Measurements from ENCODE around the gene CNNM2.

Gene CNNM2

GRCh38 chr10:103083266-103083976, 165.3 kb downstream of the CNNM2 start:
- no peaks in the 10 kb centered on the region for H3K27me3 ChIP-seq (ENCODE audit: insufficient read depth, poor library complexity, severe bottlenecking)
- H3K27ac ChIP-seq (replicated peaks): no peak overlapping the region
- no peak for DNase-seq (ENCODE audit: low read depth in 1 of 2, low spot score in 1 of 2)
- H3K4me3 ChIP-seq (replicated peaks; ENCODE audit: insufficient read depth, low read length): no peak overlapping the region
- no peak for TF ChIP-seq REST (IDR thresholded peaks at IDR 0.05; ENCODE audit: insufficient replicate concordance, low read depth)
- TF ChIP-seq, protein P1, sequence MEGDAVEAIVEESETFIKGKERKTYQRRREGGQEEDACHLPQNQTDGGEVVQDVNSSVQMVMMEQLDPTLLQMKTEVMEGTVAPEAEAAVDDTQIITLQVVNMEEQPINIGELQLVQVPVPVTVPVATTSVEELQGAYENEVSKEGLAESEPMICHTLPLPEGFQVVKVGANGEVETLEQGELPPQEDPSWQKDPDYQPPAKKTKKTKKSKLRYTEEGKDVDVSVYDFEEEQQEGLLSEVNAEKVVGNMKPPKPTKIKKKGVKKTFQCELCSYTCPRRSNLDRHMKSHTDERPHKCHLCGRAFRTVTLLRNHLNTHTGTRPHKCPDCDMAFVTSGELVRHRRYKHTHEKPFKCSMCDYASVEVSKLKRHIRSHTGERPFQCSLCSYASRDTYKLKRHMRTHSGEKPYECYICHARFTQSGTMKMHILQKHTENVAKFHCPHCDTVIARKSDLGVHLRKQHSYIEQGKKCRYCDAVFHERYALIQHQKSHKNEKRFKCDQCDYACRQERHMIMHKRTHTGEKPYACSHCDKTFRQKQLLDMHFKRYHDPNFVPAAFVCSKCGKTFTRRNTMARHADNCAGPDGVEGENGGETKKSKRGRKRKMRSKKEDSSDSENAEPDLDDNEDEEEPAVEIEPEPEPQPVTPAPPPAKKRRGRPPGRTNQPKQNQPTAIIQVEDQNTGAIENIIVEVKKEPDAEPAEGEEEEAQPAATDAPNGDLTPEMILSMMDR (IDR thresholded peaks at IDR 0.05; ENCODE audit: insufficient read depth, low read length): no peak
- TF ChIP-seq POLR2AphosphoS5 (IDR thresholded peaks at IDR 0.05; ENCODE audit: low read depth): no peak; the same call in 1 of the 2 replicates
- no peak for TF ChIP-seq GABPA (IDR thresholded peaks at IDR 0.05; ENCODE audit: low read depth)
- TF ChIP-seq SPI1 (IDR thresholded peaks at IDR 0.05; ENCODE audit: borderline replicate concordance, low read depth): no peak

GRCh38 chr10:103083977-103084320, 165.9 kb downstream of the CNNM2 start:
- Histone ChIP-seq H3K27ac (replicated peaks) (no peak overlapping the region), H3K27me3 (ENCODE audit: insufficient read depth, poor library complexity, severe bottlenecking) (no peaks in the 10 kb centered on the region), H3K4me3 (replicated peaks; ENCODE audit: insufficient read depth, low read length) (no peak overlapping the region)
- no peak for DNase-seq (ENCODE audit: low read depth in 1 of 2, low spot score in 1 of 2)
- TF ChIP-seq SPI1 (IDR thresholded peaks at IDR 0.05; ENCODE audit: borderline replicate concordance, low read depth): no peak
- TF ChIP-seq POLR2AphosphoS5 (IDR thresholded peaks at IDR 0.05; ENCODE audit: low read depth): peak; percentile 8; the same call in 1 of the 2 replicates

DNA sequence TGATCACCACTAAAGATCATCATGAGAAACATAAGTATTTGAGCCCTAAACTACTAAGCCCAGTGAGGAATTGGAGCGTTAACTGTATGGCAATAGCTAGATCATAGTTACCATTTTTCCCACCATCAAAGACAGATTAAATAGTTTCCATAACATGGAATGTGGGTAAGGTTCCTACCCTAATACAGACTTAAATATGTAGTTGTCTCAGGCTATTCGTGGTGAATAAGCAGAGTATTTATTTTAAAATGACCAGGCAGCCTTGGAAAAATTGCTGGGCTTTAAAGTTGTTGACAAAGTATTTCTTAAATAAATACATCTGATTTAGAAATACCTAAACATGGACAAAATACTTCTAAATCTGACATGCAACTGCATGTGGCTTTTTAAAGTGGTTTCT, 168.2 kb downstream of the CNNM2 start:
- TF ChIP-seq REST (IDR thresholded peaks at IDR 0.05; ENCODE audit: insufficient replicate concordance, low read depth) (no peak), GABPA (IDR thresholded peaks at IDR 0.05; ENCODE audit: low read depth) (no peak), POLR2AphosphoS5 (IDR thresholded peaks at IDR 0.05; ENCODE audit: low read depth) (no peak), SPI1 (IDR thresholded peaks at IDR 0.05; ENCODE audit: borderline replicate concordance, low read depth) (no peak)
- TF ChIP-seq, protein P1 (IDR thresholded peaks at IDR 0.05; ENCODE audit: insufficient read depth, low read length): no peak
- H3K27me3 ChIP-seq (ENCODE audit: insufficient read depth, poor library complexity, severe bottlenecking): no peaks in the 10 kb centered on the region
- DNase-seq (ENCODE audit: low read depth in 1 of 2, low spot score in 1 of 2): no peak
- no peak overlapping the region for H3K4me3 ChIP-seq (replicated peaks; ENCODE audit: insufficient read depth, low read length)
- no peak overlapping the region for H3K27ac ChIP-seq (replicated peaks)

DNA sequence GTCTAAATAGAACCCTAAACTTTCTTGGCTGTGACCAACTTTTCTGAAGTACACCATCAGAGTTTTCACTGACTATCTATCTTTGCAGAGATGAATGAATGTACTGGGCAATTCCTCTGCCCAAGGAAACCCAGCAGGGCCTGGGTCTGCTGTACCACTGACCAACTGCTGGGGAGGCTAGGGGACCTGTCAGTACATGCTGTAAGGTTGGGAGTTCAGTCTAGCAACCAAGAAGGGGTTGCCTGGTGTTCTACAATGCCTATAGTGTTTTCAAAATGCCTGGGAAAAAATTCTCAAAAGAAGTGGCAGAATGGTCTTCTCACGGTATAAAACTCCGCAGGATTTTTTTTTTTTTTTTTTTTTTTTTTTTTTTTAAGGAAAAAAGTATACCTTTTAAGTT, 168.7 kb downstream of the CNNM2 start:
- TF ChIP-seq GABPA (IDR thresholded peaks at IDR 0.05; ENCODE audit: low read depth) (no peak), REST (IDR thresholded peaks at IDR 0.05; ENCODE audit: insufficient replicate concordance, low read depth) (no peak), SPI1 (IDR thresholded peaks at IDR 0.05; ENCODE audit: borderline replicate concordance, low read depth) (no peak), POLR2AphosphoS5 (IDR thresholded peaks at IDR 0.05; ENCODE audit: low read depth) (no peak)
- TF ChIP-seq, protein P1 (IDR thresholded peaks at IDR 0.05; ENCODE audit: insufficient read depth, low read length): no peak
- DNase-seq (ENCODE audit: low read depth in 1 of 2, low spot score in 1 of 2): no peak
- no peaks in the 10 kb centered on the region for H3K27me3 ChIP-seq (ENCODE audit: insufficient read depth, poor library complexity, severe bottlenecking)
- H3K27ac ChIP-seq (replicated peaks): no peak overlapping the region
- no peak overlapping the region for H3K4me3 ChIP-seq (replicated peaks; ENCODE audit: insufficient read depth, low read length)
